Vagina (tissue), 2 donors: ENCODE results near the gene ADCY9.

Source experiments
- POLR2AphosphoS5 ChIP-seq, 2 donors: sonication (generic); formaldehyde crosslinking; IDR thresholded peaks; one replicate each; pipeline ENCODE4 v1.9.0; 2017; ENCODE audit warnings: antibody characterized with exemption in 2 of 2, mild to moderate bottlenecking in 2 of 2, low read depth in 1 of 2; ENCODE audit not compliant: insufficient read depth in 1 of 2
- TF ChIP-seq, protein P1 (sequence below), 3 experiments: fragments of 450-650 bp in 2 of 3; fragments of 200-600 bp in 1 of 3; sonication (generic) in 1 of 3; IDR thresholded peaks; one replicate each; pipeline ENCODE4 v1.5.1; 2017 to 2019; ENCODE audit warnings: antibody characterized with exemption in 3 of 3, mild to moderate bottlenecking in 2 of 3, moderate library complexity in 2 of 3

DNA sequence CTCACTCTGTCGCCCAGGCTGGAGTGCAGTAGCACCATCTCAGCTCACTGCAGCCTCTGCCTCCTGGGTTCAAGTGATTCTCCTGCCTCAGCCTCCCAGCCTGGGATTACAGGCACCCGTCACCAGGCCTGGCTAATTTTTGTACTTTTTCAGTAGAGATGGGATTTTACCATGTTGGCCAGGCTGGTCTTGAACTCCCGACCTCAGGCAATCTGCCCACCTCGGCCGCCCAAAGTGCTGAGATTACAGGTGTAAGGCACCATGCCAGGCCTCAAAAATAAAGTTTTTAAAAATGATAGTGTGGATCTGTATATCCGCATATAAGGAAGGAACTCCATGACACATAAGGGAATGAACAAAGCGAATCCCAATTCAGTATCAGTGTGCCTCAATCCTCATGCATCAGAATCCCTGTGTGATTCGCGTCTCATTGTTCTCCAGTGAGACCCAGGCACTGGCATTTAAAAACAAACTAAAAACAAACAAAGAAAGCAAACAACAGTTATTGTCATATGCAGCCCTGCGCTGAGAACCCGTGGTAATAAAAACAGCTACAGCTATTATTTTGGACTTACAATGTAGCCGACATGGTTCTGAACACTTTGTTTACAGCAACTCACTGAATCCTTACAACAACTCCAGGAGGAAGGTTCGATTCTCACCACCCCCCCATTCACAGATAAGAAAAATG, 181.6 kb downstream of the ADCY9 start:
- TF ChIP-seq POLR2AphosphoS5 (IDR thresholded peaks at IDR 0.05; ENCODE audit: insufficient read depth in 1 of 2, low read depth in 1 of 2): no peak
- TF ChIP-seq, protein P1, sequence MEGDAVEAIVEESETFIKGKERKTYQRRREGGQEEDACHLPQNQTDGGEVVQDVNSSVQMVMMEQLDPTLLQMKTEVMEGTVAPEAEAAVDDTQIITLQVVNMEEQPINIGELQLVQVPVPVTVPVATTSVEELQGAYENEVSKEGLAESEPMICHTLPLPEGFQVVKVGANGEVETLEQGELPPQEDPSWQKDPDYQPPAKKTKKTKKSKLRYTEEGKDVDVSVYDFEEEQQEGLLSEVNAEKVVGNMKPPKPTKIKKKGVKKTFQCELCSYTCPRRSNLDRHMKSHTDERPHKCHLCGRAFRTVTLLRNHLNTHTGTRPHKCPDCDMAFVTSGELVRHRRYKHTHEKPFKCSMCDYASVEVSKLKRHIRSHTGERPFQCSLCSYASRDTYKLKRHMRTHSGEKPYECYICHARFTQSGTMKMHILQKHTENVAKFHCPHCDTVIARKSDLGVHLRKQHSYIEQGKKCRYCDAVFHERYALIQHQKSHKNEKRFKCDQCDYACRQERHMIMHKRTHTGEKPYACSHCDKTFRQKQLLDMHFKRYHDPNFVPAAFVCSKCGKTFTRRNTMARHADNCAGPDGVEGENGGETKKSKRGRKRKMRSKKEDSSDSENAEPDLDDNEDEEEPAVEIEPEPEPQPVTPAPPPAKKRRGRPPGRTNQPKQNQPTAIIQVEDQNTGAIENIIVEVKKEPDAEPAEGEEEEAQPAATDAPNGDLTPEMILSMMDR (IDR thresholded peaks at IDR 0.05): no peak
